HepG2 (cell line): ENCODE data around the gene VTN. TPM values are rescaled to one million over a fixed set of nuclear protein-coding genes. Genes with fewer than 3 reads are reported as not detected.

Source experiments
- ATF2 ChIP-seq: sonication (generic); formaldehyde crosslinking; IDR thresholded peaks from 2 replicates; pipeline ENCODE4 v1.4.0; 2020; ENCODE audit warnings: missing genetic modification reagents
- CCDC6 ChIP-seq: sonication (generic); formaldehyde crosslinking; IDR thresholded peaks from 2 replicates; pipeline ENCODE4 v1.8.1; 2022; ENCODE audit warnings: mild to moderate bottlenecking, missing genetic modification reagents, moderate library complexity
- CREM ChIP-seq, 2 experiments: sonication (generic) in 1 of 2; formaldehyde crosslinking in 1 of 2; IDR thresholded peaks; 2 replicates each; pipeline versions ENCODE4 v1.4.0 to v1.6.1; 2016 to 2020; ENCODE audit warnings: antibody characterized with exemption in 1 of 2, mild to moderate bottlenecking in 1 of 2, missing genetic modification reagents in 1 of 2
- GATAD1 ChIP-seq: IDR thresholded peaks from 2 replicates; pipeline ENCODE4 v1.6.1; 2016; ENCODE audit warnings: missing genetic modification reagents, missing compliant biosample characterization
- GTF2F1 ChIP-seq: fragments of 150-350 bp; IDR thresholded peaks from 2 replicates; pipeline ENCODE4 v1.6.1; 2014; ENCODE audit warnings: low read length
- HNRNPUL1 ChIP-seq: fragments of 200-400 bp; formaldehyde crosslinking; IDR thresholded peaks from 2 replicates; pipeline ENCODE4 v1.6.1; 2017; ENCODE audit warnings: low read depth, mild to moderate bottlenecking, low read length, moderate library complexity
- IRF2 ChIP-seq: IDR thresholded peaks from 2 replicates; pipeline ENCODE4 v1.6.1; 2018; ENCODE audit warnings: missing genetic modification reagents, missing compliant biosample characterization
- IRF9 ChIP-seq: sonication (generic); formaldehyde crosslinking; IDR thresholded peaks from 2 replicates; pipeline ENCODE4 v1.8.0; 2022; ENCODE audit warnings: missing genetic modification reagents, mild to moderate bottlenecking, borderline replicate concordance
- MYPOP ChIP-seq: sonication (generic); formaldehyde crosslinking; IDR thresholded peaks from 2 replicates; pipeline ENCODE4 v1.8.1; 2023; ENCODE audit warnings: mild to moderate bottlenecking, moderate library complexity, missing genetic modification reagents
- NCOA2 ChIP-seq: sonication (generic); formaldehyde crosslinking; IDR thresholded peaks from 2 replicates; pipeline ENCODE4 v1.8.0; 2022; ENCODE audit warnings: inconsistent platforms
- SAFB2 ChIP-seq: sonication (generic); formaldehyde crosslinking; IDR thresholded peaks from 2 replicates; pipeline ENCODE4 v1.5.1; 2020; ENCODE audit warnings: missing genetic modification reagents, low read depth, mild to moderate bottlenecking, borderline replicate concordance
- ZBTB20 ChIP-seq: sonication (generic); formaldehyde crosslinking; IDR thresholded peaks from 2 replicates; pipeline ENCODE4 v1.8.1; 2023; ENCODE audit warnings: missing genetic modification reagents, low read depth, mild to moderate bottlenecking, borderline replicate concordance
- ZBTB21 ChIP-seq: sonication (generic); formaldehyde crosslinking; IDR thresholded peaks from 2 replicates; pipeline ENCODE4 v1.4.0; 2020; ENCODE audit warnings: missing genetic modification reagents
- ZBTB7A ChIP-seq: sonication (generic); formaldehyde crosslinking; IDR thresholded peaks from 2 replicates; pipeline ENCODE4 v1.8.0; 2022; ENCODE audit warnings: mild to moderate bottlenecking, missing genetic modification reagents
- ZFP41 ChIP-seq: sonication (generic); formaldehyde crosslinking; IDR thresholded peaks from 2 replicates; pipeline ENCODE4 v1.4.0; 2020; ENCODE audit warnings: mild to moderate bottlenecking, missing genetic modification reagents, borderline replicate concordance
- ZNF34 ChIP-seq: sonication (generic); formaldehyde crosslinking; IDR thresholded peaks from 2 replicates; pipeline ENCODE4 v1.4.0; 2020; ENCODE audit warnings: mild to moderate bottlenecking, missing genetic modification reagents, borderline replicate concordance
- ZNF383 ChIP-seq: sonication (generic); formaldehyde crosslinking; IDR thresholded peaks from 2 replicates; pipeline ENCODE4 v1.4.0; 2020; ENCODE audit warnings: missing genetic modification reagents, mild to moderate bottlenecking, borderline replicate concordance
- ZNF441 ChIP-seq: sonication (generic); formaldehyde crosslinking; IDR thresholded peaks from 2 replicates; pipeline ENCODE4 v1.7.0; 2021; ENCODE audit warnings: missing genetic modification reagents, borderline replicate concordance
- ZNF513 ChIP-seq: sonication (generic); formaldehyde crosslinking; conservative IDR thresholded peaks from 2 replicates; pipeline ENCODE4 v1.5.0; 2020; ENCODE audit warnings: missing genetic modification reagents
- ZNF556 ChIP-seq: sonication (generic); formaldehyde crosslinking; IDR thresholded peaks from 2 replicates; pipeline ENCODE4 v1.4.0; 2020; ENCODE audit warnings: mild to moderate bottlenecking, missing genetic modification reagents, borderline replicate concordance
- ZNF616 ChIP-seq: sonication (generic); formaldehyde crosslinking; IDR thresholded peaks from 2 replicates; pipeline ENCODE4 v1.5.0; 2020; ENCODE audit warnings: low read depth, mild to moderate bottlenecking, missing genetic modification reagents
- ZNF792 ChIP-seq: IDR thresholded peaks from 2 replicates; pipeline ENCODE4 v1.6.1; 2016
- ZNF83 ChIP-seq: sonication (generic); formaldehyde crosslinking; IDR thresholded peaks from 2 replicates; pipeline ENCODE4 v1.4.0; 2020; ENCODE audit warnings: missing genetic modification reagents, mild to moderate bottlenecking, borderline replicate concordance
- ZNF891 ChIP-seq: sonication (generic); formaldehyde crosslinking; IDR thresholded peaks from 2 replicates; pipeline ENCODE4 v1.5.0; 2020; ENCODE audit warnings: mild to moderate bottlenecking, missing genetic modification reagents
- polyA plus RNA-seq, 8 experiments: library from polyadenylated mRNA; depleted of rRNA in 3 of 8; stranded (reverse) in 7 of 8; unstranded in 1 of 8; fragments of >200 nt; fragmentation: Illumina TruSeq in 4 of 8; extraction: Trizol in 4 of 8; gene quantifications; 2 replicates each; pipeline versions ENCODE4 v1.2.1 to v1.2.3, GENCODE V29; 2011 to 2016; ENCODE audit warnings: low read depth in 4 of 8, missing spikeins in 1 of 8, mixed read lengths in 1 of 8; ENCODE audit not compliant: insufficient read depth in 1 of 8
- total RNA-seq, 5 experiments: library from RNA; depleted of rRNA; stranded (reverse); fragments of >200 nt; fragmentation: Illumina TruSeq; extraction: Trizol; gene quantifications; 2 replicates each; pipeline ENCODE4 v1.2.3, GENCODE V29; 2016; ENCODE audit warnings: low read depth in 1 of 5

The VTN gene
- total and polyA plus RNA-seq, 2 of the 13 experiments (the other 11 are each of a cell fraction or from before 2014, with no cell fraction given) = 108 to 131 TPM

GRCh38 chr17:28335959-28336871 is 33.9 kb downstream of the VTN start (continued):
- TF ChIP-seq CREM (IDR thresholded peaks at IDR 0.05) (peak; percentile 51; the same call in 1 of the 2 replicates), CREM (CRISPR knock-in tag; IDR thresholded peaks at IDR 0.05) (no peak), SAFB2 (no peak), ZNF34 (CRISPR knock-in tag) (peak; percentile 13; the same call in 1 of the 2 replicates), GTF2F1 (no peak), ZNF383 (CRISPR knock-in tag) (no peak), MYPOP (CRISPR knock-in tag) (0 out of 2 replicates have a peak, but pooled peaks have one; percentile 37), ZBTB20 (CRISPR knock-in tag) (0 out of 2 replicates have a peak, but pooled peaks have one; percentile 6), HNRNPUL1 (no peak), ZBTB7A (CRISPR knock-in tag) (0 out of 2 replicates have a peak, but pooled peaks have one; percentile 11), CCDC6 (0 out of 2 replicates have a peak, but pooled peaks have one; percentile 57), ZNF441 (CRISPR knock-in tag) (peak; percentile 56; the same call in 1 of the 2 replicates), ZNF792 (CRISPR knock-in tag) (0 out of 2 replicates have a peak, but pooled peaks have one; percentile 1), ZNF891 (CRISPR knock-in tag) (peak; percentile 54; the same call in 1 of the 2 replicates), IRF2 (CRISPR knock-in tag) (no peak), ZNF556 (CRISPR knock-in tag) (0 out of 2 replicates have a peak, but pooled peaks have one; percentile 4), IRF9 (CRISPR knock-in tag) (0 out of 2 replicates have a peak, but pooled peaks have one; percentile 25), GATAD1 (CRISPR knock-in tag) (no peak), ZNF616 (CRISPR knock-in tag) (0 out of 2 replicates have a peak, but pooled peaks have one; percentile 5), ZNF83 (CRISPR knock-in tag) (no peak), NCOA2 (CRISPR knock-in tag) (no peak), ZBTB21 (CRISPR knock-in tag) (peak; percentile 67; the same call in 1 of the 2 replicates), ZFP41 (CRISPR knock-in tag) (no peak), ZNF513 (CRISPR knock-in tag) (no peak), ATF2 (CRISPR knock-in tag) (peak; percentile 48; the same call in 1 of the 2 replicates)
